ENCODE measurements around the gene KSR2. TPM values are rescaled to one million over a fixed set of nuclear protein-coding genes. Genes with fewer than 3 reads are reported as not detected.
"Not testable (repeated sequence)": the region's sequence is repeated elsewhere in the genome, so short reads cannot be mapped to it uniquely, and the experiment has no call there.

The KSR2 gene
- total and polyA plus RNA-seq, 9 donors: under 0.01 to 0.14 (median 0.04) TPM; not detected in 3

- WGBS (ENCODE audit: insufficient coverage): no CpG with 5 or more reads among the region's 3 CpGs
- H3K4me1 ChIP-seq (ENCODE audit: control insufficient read depth, insufficient read depth, low read length): peaks cover 5% of the 10 kb centered on the region
- H3K27me3 ChIP-seq (ENCODE audit: control insufficient read depth, insufficient read depth, low read length): peaks cover 2% of the 10 kb centered on the region
Measured at GRCh38 chr12:117876436-117876816, 92.4 kb downstream of the KSR2 start.

DNA sequence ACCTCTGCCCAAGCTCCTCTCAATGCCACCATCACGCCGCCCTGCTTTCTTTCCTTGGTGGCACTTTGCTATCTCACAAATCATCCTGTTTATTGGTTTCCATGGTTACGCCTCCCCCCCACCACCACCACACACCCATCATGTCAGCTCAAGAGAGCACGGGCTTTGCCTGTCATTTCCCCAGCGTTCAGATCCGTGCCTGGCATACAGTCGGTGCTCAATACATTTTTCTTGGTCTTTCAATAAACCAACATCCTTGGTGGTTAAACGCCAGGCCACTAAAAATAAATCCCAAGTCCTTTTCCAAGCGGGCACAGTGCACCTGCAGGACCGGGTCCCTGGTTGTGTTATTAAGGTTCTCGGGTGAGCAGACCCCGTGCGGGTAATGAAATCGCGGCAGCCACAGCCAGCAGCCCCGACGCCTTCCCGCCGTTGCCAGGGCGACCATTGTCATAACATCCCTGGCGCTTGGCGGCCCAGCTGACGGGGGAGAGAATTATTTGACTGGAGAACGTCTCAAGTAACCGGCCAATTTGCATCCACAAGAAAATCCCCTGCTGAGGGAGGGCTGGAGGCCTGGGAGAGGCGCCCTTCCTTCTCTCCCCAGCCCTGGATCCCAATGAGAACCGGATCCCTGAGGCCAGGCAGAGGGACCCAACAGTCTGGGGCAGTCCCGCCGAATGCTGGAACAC is 92.9 kb downstream of the KSR2 start:
- Histone ChIP-seq H3K9me3 (replicated peaks; ENCODE audit: control insufficient read depth, low read depth, low read length) (peaks cover 3% of the 10 kb centered on the region), H3K4me3 (ENCODE audit: low read length) (no peak overlapping the region), H3K27ac (ENCODE audit: low read length) (no peak overlapping the region), H3K4me1 (ENCODE audit: control insufficient read depth, insufficient read depth, low read length) (peaks cover 5% of the 10 kb centered on the region), H3K27me3 (ENCODE audit: control insufficient read depth, insufficient read depth, low read length) (peaks cover 2% of the 10 kb centered on the region), H3K36me3 (ENCODE audit: control insufficient read depth, insufficient read depth, low read length) (no peaks in the 10 kb centered on the region)
- DNase-seq: peak; percentile 46
- WGBS (ENCODE audit: insufficient coverage): 11% methylated on average over 22 of the region's 29 CpGs

More at GRCh38 chr12:117876436-117876816, 92.4 kb downstream of the KSR2 start:
- Histone ChIP-seq H3K27ac (ENCODE audit: low read length) (no peak overlapping the region), H3K36me3 (ENCODE audit: control insufficient read depth, insufficient read depth, low read length) (no peaks in the 10 kb centered on the region), H3K9me3 (replicated peaks; ENCODE audit: control insufficient read depth, low read depth, low read length) (peaks cover 3% of the 10 kb centered on the region), H3K4me3 (ENCODE audit: low read length) (no peak overlapping the region)
- DNase-seq: no peak

DNA sequence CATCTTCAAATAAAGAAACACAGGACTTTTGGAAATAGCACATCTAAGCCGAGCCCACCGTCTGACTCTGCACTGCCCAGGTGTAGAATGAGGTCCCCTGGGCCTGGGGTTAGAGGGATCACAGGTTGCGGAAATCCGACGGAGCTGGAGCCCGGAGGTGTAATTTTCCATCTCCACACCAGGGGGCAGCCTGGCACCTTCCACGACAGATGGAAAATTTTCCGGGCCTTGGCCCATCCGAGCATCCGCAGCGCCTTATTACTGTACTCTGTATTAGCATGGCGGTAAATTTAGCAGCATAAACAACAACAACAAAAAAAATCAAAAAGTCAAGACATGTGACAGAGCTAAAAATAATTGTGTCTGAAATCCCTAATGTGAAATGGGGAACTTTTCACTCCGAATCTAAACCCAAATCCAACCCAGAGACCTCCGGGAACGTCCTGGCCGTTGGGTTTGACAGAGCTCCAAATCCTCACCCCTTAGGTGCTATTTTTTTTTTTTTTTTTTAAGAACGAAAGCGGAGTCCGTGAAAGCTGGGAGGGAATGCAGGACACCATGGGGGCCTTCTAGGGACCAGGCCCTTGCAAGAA is 93.9 kb downstream of the KSR2 start:
- DNase-seq: peak; percentile 68
- whole genome bisulfite sequencing (ENCODE audit: insufficient coverage): 17% methylated on average over 5 of the region's 19 CpGs

GRCh38 chr12:117874198-117874597 is 94.6 kb downstream of the KSR2 start:
- not testable (repeated sequence) for H3K27ac ChIP-seq (ENCODE audit: low read length); H3K4me1 ChIP-seq (ENCODE audit: control insufficient read depth, insufficient read depth, low read length); H3K36me3 ChIP-seq (ENCODE audit: control insufficient read depth, insufficient read depth, low read length); H3K27me3 ChIP-seq (ENCODE audit: control insufficient read depth, insufficient read depth, low read length); DNase-seq; H3K9me3 ChIP-seq (replicated peaks; ENCODE audit: control insufficient read depth, low read depth, low read length); H3K4me3 ChIP-seq (ENCODE audit: low read length)
- WGBS (ENCODE audit: insufficient coverage): 88% methylated on average over 2 of the region's 3 CpGs

More for the DNA sequence above, 93.9 kb downstream of the KSR2 start:
- Histone ChIP-seq H3K27ac (ENCODE audit: low read length) (no peak overlapping the region), H3K9me3 (replicated peaks; ENCODE audit: control insufficient read depth, low read depth, low read length) (peaks cover 3% of the 10 kb centered on the region), H3K36me3 (ENCODE audit: control insufficient read depth, insufficient read depth, low read length) (no peaks in the 10 kb centered on the region), H3K4me1 (ENCODE audit: control insufficient read depth, insufficient read depth, low read length) (peaks cover 5% of the 10 kb centered on the region), H3K27me3 (ENCODE audit: control insufficient read depth, insufficient read depth, low read length) (peaks cover 2% of the 10 kb centered on the region), H3K4me3 (ENCODE audit: low read length) (no peak overlapping the region)

- WGBS (ENCODE audit: insufficient coverage): 68% methylated on average over 3 of the region's 7 CpGs
- H3K36me3 ChIP-seq (ENCODE audit: control insufficient read depth, insufficient read depth, low read length): no peaks in the 10 kb centered on the region
Measured at GRCh38 chr12:117872546-117873169, 96.1 kb downstream of the KSR2 start.

GRCh38 chr12:117869551-117869950 is 99.2 kb downstream of the KSR2 start:
- no peaks in the 10 kb centered on the region for H3K27me3 ChIP-seq (ENCODE audit: control insufficient read depth, insufficient read depth, low read length)
- 67% methylated on average over 4 of the region's 8 CpGs for WGBS (ENCODE audit: insufficient coverage)
- no peak overlapping the region for H3K27ac ChIP-seq (ENCODE audit: low read length)
- H3K36me3 ChIP-seq (ENCODE audit: control insufficient read depth, insufficient read depth, low read length): no peaks in the 10 kb centered on the region
- DNase-seq: no peak
- H3K4me1 ChIP-seq (ENCODE audit: control insufficient read depth, insufficient read depth, low read length): no peaks in the 10 kb centered on the region
- H3K4me3 ChIP-seq (ENCODE audit: low read length): no peak overlapping the region
- no peaks in the 10 kb centered on the region for H3K9me3 ChIP-seq (replicated peaks; ENCODE audit: control insufficient read depth, low read depth, low read length)

More at GRCh38 chr12:117872546-117873169, 96.1 kb downstream of the KSR2 start:
- Histone ChIP-seq H3K27ac (ENCODE audit: low read length) (no peak overlapping the region), H3K4me3 (ENCODE audit: low read length) (no peak overlapping the region), H3K9me3 (replicated peaks; ENCODE audit: control insufficient read depth, low read depth, low read length) (peaks cover 3% of the 10 kb centered on the region), H3K27me3 (ENCODE audit: control insufficient read depth, insufficient read depth, low read length) (peaks cover 2% of the 10 kb centered on the region), H3K4me1 (ENCODE audit: control insufficient read depth, insufficient read depth, low read length) (peaks cover 5% of the 10 kb centered on the region)
- peak; percentile 18 for DNase-seq

DNA sequence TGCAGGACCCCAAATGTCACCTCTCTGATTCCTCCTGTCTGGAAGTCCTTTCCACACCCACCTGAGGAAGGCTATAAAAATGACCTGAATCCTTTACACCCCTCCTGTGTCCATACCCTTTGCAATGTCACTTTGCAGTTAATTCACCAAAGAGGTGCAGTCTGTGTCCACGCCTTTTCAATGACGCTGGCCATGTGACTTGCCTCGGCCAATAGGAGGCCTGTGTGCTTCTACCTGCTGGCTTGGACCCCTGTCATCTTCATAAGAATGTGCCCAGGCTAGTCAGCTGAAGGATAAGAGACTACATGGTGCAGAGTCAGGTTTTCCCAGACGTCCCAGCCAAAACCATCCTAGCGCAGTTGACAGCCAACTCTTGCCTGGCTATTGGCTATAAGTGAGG is 101.4 kb downstream of the KSR2 start:
- DNase-seq: no peak
- Histone ChIP-seq H3K36me3 (ENCODE audit: control insufficient read depth, insufficient read depth, low read length) (no peaks in the 10 kb centered on the region), H3K27me3 (ENCODE audit: control insufficient read depth, insufficient read depth, low read length) (no peaks in the 10 kb centered on the region), H3K9me3 (replicated peaks; ENCODE audit: control insufficient read depth, low read depth, low read length) (peaks cover 3% of the 10 kb centered on the region), H3K4me1 (ENCODE audit: control insufficient read depth, insufficient read depth, low read length) (no peaks in the 10 kb centered on the region), H3K27ac (ENCODE audit: low read length) (no peak overlapping the region), H3K4me3 (ENCODE audit: low read length) (no peak overlapping the region)
- WGBS (ENCODE audit: insufficient coverage): 82% methylated on average over 3 of the region's 5 CpGs

DNA sequence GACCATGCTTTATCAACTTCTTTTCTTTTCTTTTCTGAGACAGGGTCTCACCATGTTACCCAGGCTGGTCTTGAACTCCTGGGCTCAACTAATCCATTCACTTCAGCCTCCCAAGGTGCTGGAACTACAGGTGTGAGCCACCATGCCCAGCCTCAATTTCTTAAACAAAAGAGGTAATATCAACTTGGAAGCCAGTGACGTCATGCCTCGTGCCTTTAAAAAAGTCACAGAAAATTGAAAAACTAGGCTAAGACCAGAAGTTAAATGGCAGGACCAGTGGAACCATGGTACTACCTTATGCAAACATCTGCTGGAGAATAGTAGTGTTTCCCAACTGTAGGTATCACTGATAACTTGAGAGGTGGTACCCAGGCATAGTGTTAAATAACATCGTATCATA is 103.3 kb downstream of the KSR2 start:
- no peaks in the 10 kb centered on the region for H3K27me3 ChIP-seq (ENCODE audit: control insufficient read depth, insufficient read depth, low read length)

GRCh38 chr12:117863002-117863709 is 105.6 kb downstream of the KSR2 start:
- Histone ChIP-seq H3K4me1 (ENCODE audit: control insufficient read depth, insufficient read depth, low read length) (no peaks in the 10 kb centered on the region), H3K27me3 (ENCODE audit: control insufficient read depth, insufficient read depth, low read length) (no peaks in the 10 kb centered on the region), H3K27ac (ENCODE audit: low read length) (no peak overlapping the region), H3K4me3 (ENCODE audit: low read length) (no peak overlapping the region), H3K9me3 (replicated peaks; ENCODE audit: control insufficient read depth, low read depth, low read length) (peaks cover 3% of the 10 kb centered on the region), H3K36me3 (ENCODE audit: control insufficient read depth, insufficient read depth, low read length) (no peaks in the 10 kb centered on the region)
- no peak for DNase-seq
- WGBS (ENCODE audit: insufficient coverage): 86% methylated on average over 8 of the region's 10 CpGs

More for the DNA sequence above, 103.3 kb downstream of the KSR2 start:
- no peaks in the 10 kb centered on the region for H3K36me3 ChIP-seq (ENCODE audit: control insufficient read depth, insufficient read depth, low read length)
- peaks cover 3% of the 10 kb centered on the region for H3K9me3 ChIP-seq (replicated peaks; ENCODE audit: control insufficient read depth, low read depth, low read length)
- DNase-seq: no peak
- H3K27ac ChIP-seq (ENCODE audit: low read length): no peak overlapping the region
- H3K4me3 ChIP-seq (ENCODE audit: low read length): no peak overlapping the region
- WGBS (ENCODE audit: insufficient coverage): 86% methylated on average over 2 of the region's 3 CpGs
- H3K4me1 ChIP-seq (ENCODE audit: control insufficient read depth, insufficient read depth, low read length): no peaks in the 10 kb centered on the region

DNA sequence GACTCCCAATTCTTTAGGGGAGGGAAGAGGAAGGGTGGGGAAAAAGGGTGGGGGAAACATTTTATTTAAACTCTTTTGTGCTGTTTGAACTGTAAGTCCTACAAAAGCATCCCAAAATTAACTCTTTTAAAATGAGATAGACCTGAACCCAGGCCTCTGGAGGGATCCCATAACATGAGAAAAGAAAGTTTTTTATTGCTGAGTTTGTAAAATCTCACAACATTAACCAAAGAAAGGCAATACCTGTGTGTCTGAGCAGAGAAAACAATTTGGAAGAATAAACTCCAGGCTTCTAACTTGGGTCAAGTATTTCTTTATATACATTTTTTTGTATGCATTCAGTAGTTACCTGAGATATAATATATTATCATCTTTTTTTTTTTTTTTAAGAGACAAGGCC is 107.1 kb downstream of the KSR2 start:
- Histone ChIP-seq H3K4me3 (ENCODE audit: low read length) (no peak overlapping the region), H3K27me3 (ENCODE audit: control insufficient read depth, insufficient read depth, low read length) (no peaks in the 10 kb centered on the region), H3K36me3 (ENCODE audit: control insufficient read depth, insufficient read depth, low read length) (no peaks in the 10 kb centered on the region), H3K27ac (ENCODE audit: low read length) (no peak overlapping the region), H3K4me1 (ENCODE audit: control insufficient read depth, insufficient read depth, low read length) (no peaks in the 10 kb centered on the region), H3K9me3 (replicated peaks; ENCODE audit: control insufficient read depth, low read depth, low read length) (peaks cover 3% of the 10 kb centered on the region)
- no peak for DNase-seq
